Fibroblast of lung (primary cell): Measurements from ENCODE around the gene RAP2C. TPM values are rescaled to one million over a fixed set of nuclear protein-coding genes. Genes with fewer than 3 reads are reported as not detected.

ENCODE experiments used
- DNase-seq, 2 donors: peaks; one replicate each; pipeline versions ENCODE4 v3.0.0 to v3.0.0-alpha.2; 2010; ENCODE audit warnings: low read depth in 2 of 2
- H2AFZ ChIP-seq: 2 replicates; pipeline ENCODE4 v1.5.1; 2012; ENCODE audit warnings: low read length, control low read depth, inconsistent platforms
- H3K27ac ChIP-seq: 2 replicates; pipeline ENCODE4 v1.5.1; 2011; ENCODE audit warnings: low read length, control low read depth; ENCODE audit not compliant: insufficient read depth
- H3K27me3 ChIP-seq: 2 replicates; pipeline ENCODE4 v1.5.1; 2011; ENCODE audit warnings: mild to moderate bottlenecking, low read length; ENCODE audit not compliant: control insufficient read depth, insufficient read depth
- H3K36me3 ChIP-seq: 2 replicates; pipeline ENCODE4 v1.5.1; 2011; ENCODE audit warnings: low read length; ENCODE audit not compliant: control insufficient read depth, insufficient read depth
- H3K4me1 ChIP-seq: 2 replicates; pipeline ENCODE4 v1.5.1; 2011; ENCODE audit warnings: low read length; ENCODE audit not compliant: control insufficient read depth, insufficient read depth; ENCODE audit errors: extremely low read depth
- H3K4me2 ChIP-seq: 2 replicates; pipeline ENCODE4 v1.5.1; 2011; ENCODE audit warnings: low read length, control low read depth; ENCODE audit not compliant: insufficient read depth; ENCODE audit errors: extremely low read depth
- H3K4me3 ChIP-seq, 4 experiments: fragments of 200-600 bp in 1 of 4; sonication (generic) in 1 of 4; replicated peaks in 1 of 4; 2 replicates each; pipeline ENCODE4 v1.5.1; 2011 to 2016; ENCODE audit warnings: low read length in 4 of 4, low read depth in 3 of 4, mild to moderate bottlenecking in 3 of 4, control low read depth in 2 of 4, inconsistent platforms in 1 of 4, mixed read lengths in 1 of 4; ENCODE audit not compliant: insufficient read depth in 1 of 4; ENCODE audit errors: control extremely low read depth in 1 of 4
- H3K79me2 ChIP-seq: 2 replicates; pipeline ENCODE4 v1.5.1; 2012; ENCODE audit warnings: mild to moderate bottlenecking, low read length, inconsistent platforms; ENCODE audit not compliant: control insufficient read depth, insufficient read depth
- H3K9ac ChIP-seq: 2 replicates; pipeline ENCODE4 v1.5.1; 2011; ENCODE audit warnings: mild to moderate bottlenecking, low read length, control low read depth; ENCODE audit not compliant: insufficient read depth
- H3K9me3 ChIP-seq: 2 replicates; pipeline ENCODE4 v1.5.1; 2012; ENCODE audit warnings: low read depth, low read length; ENCODE audit not compliant: control insufficient read depth, insufficient read depth
- H4K20me1 ChIP-seq: 2 replicates; pipeline ENCODE4 v1.5.1; 2011; ENCODE audit warnings: low read length; ENCODE audit not compliant: control insufficient read depth, insufficient read depth; ENCODE audit errors: extremely low read depth
- EZH2 ChIP-seq: IDR thresholded peaks from 2 replicates; pipeline ENCODE4 v1.5.1; 2012; ENCODE audit warnings: low read length, control low read depth, mild to moderate bottlenecking; ENCODE audit errors: missing control alignments
- polyA plus RNA-seq, 2 donors: library from polyadenylated mRNA; depleted of rRNA in 1 of 2; stranded (reverse) in 1 of 2; unstranded in 1 of 2; fragments of >200 nt; gene quantifications; 2 replicates each; pipeline ENCODE4 v1.2.1, GENCODE V29; 2011 to 2012; ENCODE audit warnings: missing spikeins in 1 of 2
- total RNA-seq: library from RNA; depleted of rRNA; stranded (reverse); fragments of >200 nt; gene quantifications from 2 replicates; pipeline ENCODE4 v1.2.1, GENCODE V29; 2014
- TF ChIP-seq, protein P1 (sequence below), 2 donors: IDR thresholded peaks in 1 of 2; conservative IDR thresholded peaks in 1 of 2; 1 replicate in 1 of 2; 2 replicates in 1 of 2; pipeline ENCODE4 v1.5.1; 2011 to 2012; ENCODE audit warnings: low read length in 2 of 2, control low read depth in 1 of 2, inconsistent platforms in 1 of 2, low read depth in 1 of 2, mild to moderate bottlenecking in 1 of 2

RAP2C gene
- total and polyA plus RNA-seq, 2 donors (not counting 1 experiment from before 2014, with no cell fraction given) = 18.5 to 24.4 TPM

DNA sequence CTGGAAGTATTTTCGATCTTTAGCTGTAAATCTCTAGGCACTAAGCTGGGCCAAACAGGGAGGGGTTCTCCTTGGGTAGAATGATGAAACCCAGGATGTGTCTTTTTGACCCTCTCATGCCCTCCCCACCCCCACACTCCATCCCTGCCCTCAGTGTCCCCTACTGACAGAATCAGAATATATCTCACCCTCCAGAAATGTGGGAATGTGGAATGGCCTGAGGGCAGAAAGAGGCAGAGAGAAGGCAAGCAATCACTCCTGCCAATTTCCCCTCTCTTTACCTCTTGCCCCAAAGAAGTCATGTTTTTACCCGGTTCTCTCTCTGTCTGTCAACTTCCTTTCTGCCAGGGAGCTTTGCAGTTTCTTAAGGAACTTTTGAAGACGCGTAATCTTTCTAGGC lies 34.4 kb downstream of the RAP2C start:
- Histone ChIP-seq H3K27ac (no peak overlapping the region), H3K79me2 (no peaks in the 10 kb centered on the region), H3K9ac (no peak overlapping the region), H3K4me2 (no peak overlapping the region), H3K4me1 (no peaks in the 10 kb centered on the region), H4K20me1 (no peaks in the 10 kb centered on the region), H3K4me3 (no peak overlapping the region), H3K9me3 (no peaks in the 10 kb centered on the region), H3K36me3 (no peaks in the 10 kb centered on the region), H2AFZ (no peak overlapping the region), H3K27me3 (no peaks in the 10 kb centered on the region)
- TF ChIP-seq EZH2 = no peak
- TF ChIP-seq, protein P1, sequence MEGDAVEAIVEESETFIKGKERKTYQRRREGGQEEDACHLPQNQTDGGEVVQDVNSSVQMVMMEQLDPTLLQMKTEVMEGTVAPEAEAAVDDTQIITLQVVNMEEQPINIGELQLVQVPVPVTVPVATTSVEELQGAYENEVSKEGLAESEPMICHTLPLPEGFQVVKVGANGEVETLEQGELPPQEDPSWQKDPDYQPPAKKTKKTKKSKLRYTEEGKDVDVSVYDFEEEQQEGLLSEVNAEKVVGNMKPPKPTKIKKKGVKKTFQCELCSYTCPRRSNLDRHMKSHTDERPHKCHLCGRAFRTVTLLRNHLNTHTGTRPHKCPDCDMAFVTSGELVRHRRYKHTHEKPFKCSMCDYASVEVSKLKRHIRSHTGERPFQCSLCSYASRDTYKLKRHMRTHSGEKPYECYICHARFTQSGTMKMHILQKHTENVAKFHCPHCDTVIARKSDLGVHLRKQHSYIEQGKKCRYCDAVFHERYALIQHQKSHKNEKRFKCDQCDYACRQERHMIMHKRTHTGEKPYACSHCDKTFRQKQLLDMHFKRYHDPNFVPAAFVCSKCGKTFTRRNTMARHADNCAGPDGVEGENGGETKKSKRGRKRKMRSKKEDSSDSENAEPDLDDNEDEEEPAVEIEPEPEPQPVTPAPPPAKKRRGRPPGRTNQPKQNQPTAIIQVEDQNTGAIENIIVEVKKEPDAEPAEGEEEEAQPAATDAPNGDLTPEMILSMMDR (conservative IDR thresholded peaks at IDR 0.05 in 1 of 2, IDR thresholded peaks at IDR 0.05 in 1 of 2; ENCODE audit: low read depth in 1 of 2, low read length in 2 of 2) = no peak
- no peak for DNase-seq

DNA sequence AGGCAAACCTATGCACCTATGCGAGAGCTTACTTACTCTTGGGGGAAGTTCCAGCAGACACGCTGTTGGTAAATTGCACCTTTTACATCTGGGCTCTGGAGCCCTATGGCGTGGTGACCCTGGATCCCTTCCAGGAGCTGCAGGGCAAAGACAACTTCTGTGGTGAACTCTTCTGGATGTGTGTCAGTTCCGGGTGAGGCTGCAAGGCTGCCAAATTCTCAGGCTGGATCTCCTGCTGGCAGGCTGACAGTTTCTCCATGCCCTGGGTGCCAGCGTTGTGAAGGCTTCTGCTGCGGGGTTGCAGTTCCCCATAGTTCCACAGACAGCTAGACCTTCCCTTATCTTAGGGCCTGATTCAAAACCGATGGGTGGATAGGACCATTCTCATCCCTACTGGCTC lies 37.9 kb downstream of the RAP2C start:
- no peaks in the 10 kb centered on the region for H3K4me1 ChIP-seq
- TF ChIP-seq EZH2 = no peak
- TF ChIP-seq, protein P1 (conservative IDR thresholded peaks at IDR 0.05 in 1 of 2, IDR thresholded peaks at IDR 0.05 in 1 of 2; ENCODE audit: low read depth in 1 of 2, low read length in 2 of 2) = no peak
- no peak for DNase-seq
- H4K20me1 ChIP-seq = no peaks in the 10 kb centered on the region
- no peaks in the 10 kb centered on the region for H3K79me2 ChIP-seq
- no peak overlapping the region for H2AFZ ChIP-seq
- no peak overlapping the region for H3K9ac ChIP-seq
- H3K27ac ChIP-seq = no peak overlapping the region
- no peaks in the 10 kb centered on the region for H3K27me3 ChIP-seq
- no peak overlapping the region for H3K4me2 ChIP-seq
- no peaks in the 10 kb centered on the region for H3K9me3 ChIP-seq
- H3K4me3 ChIP-seq = no peak overlapping the region
- no peaks in the 10 kb centered on the region for H3K36me3 ChIP-seq

DNA sequence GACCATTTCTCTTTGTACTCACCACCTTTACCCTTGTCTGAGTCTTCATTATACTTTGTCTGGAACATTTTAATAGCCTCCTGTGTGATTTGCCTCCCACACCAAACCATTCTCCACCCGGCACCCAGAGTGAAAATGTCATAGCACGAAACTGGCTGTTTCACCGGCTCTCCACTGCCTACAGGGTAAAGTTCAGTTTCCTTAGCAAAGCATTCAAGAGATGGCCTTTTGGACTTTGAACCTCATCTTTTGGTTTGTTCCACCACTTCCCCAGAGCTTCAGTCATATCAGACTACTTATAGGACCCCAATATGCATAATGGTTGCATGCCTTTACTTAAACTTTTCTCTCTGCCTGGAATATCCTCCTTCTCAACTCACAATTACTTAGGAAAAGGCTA lies 38.3 kb downstream of the RAP2C start:
- Histone ChIP-seq H3K4me2 (no peak overlapping the region), H3K4me1 (no peaks in the 10 kb centered on the region), H3K36me3 (no peaks in the 10 kb centered on the region), H3K27ac (no peak overlapping the region), H3K9ac (no peak overlapping the region), H3K27me3 (no peaks in the 10 kb centered on the region), H4K20me1 (no peaks in the 10 kb centered on the region), H3K4me3 (no peak overlapping the region), H3K9me3 (no peaks in the 10 kb centered on the region), H2AFZ (no peak overlapping the region), H3K79me2 (no peaks in the 10 kb centered on the region)
- TF ChIP-seq EZH2 = no peak
- TF ChIP-seq, protein P1 (conservative IDR thresholded peaks at IDR 0.05 in 1 of 2, IDR thresholded peaks at IDR 0.05 in 1 of 2; ENCODE audit: low read depth in 1 of 2, low read length in 2 of 2) = no peak
- no peak for DNase-seq
